Brain microvascular endothelial cell (primary cell): ENCODE data around the gene HSD17B3.
A peak's percentile ranks its signal among the peaks of the same experiment; 100 is the strongest.
"Not testable (repeated sequence)": the region's sequence is repeated elsewhere in the genome, so short reads cannot be mapped to it uniquely, and the experiment has no call there.

Experiments used
- DNase-seq: peaks from one replicate; pipeline ENCODE4 v3.0.0-alpha.2; 2020
- H3K27ac ChIP-seq: fragments of 250-450 bp; sonication (Bioruptor Pico); 2 replicates; pipeline ENCODE4 v1.5.1; 2020; ENCODE audit warnings: mild to moderate bottlenecking, moderate library complexity
- H3K27me3 ChIP-seq: fragments of 250-450 bp; sonication (Bioruptor Pico); replicated peaks from 2 replicates; pipeline ENCODE4 v1.5.1; 2020; ENCODE audit warnings: mild to moderate bottlenecking
- H3K36me3 ChIP-seq: fragments of 250-450 bp; sonication (Bioruptor Pico); replicated peaks from 2 replicates; pipeline ENCODE4 v1.5.1; 2020; ENCODE audit warnings: mild to moderate bottlenecking
- H3K4me3 ChIP-seq: 2 replicates; pipeline ENCODE4 v1.5.1; 2011; ENCODE audit warnings: low read depth, mild to moderate bottlenecking, control low read depth, low read length, moderate library complexity
- CTCF ChIP-seq: IDR thresholded peaks from 2 replicates; pipeline ENCODE4 v1.5.1; 2011; ENCODE audit warnings: low read depth, mild to moderate bottlenecking, moderate library complexity, low read length, control low read depth, inconsistent platforms; ENCODE audit errors: missing control alignments
- in situ Hi-C: cut with HindIII; loops from 2 replicates; pipeline ENCODE4 v1.10.0; 2017; ENCODE audit warnings: low sequenced_read_pairs, low pct_ligation_motif_present

The HSD17B3 gene

GRCh38 chr9:96320749-96321280 is 18.8 kb upstream of the HSD17B3 start:
- no peaks in the 10 kb centered on the region for H3K27me3 ChIP-seq
- TF ChIP-seq CTCF: no peak
- H3K27ac ChIP-seq: no peak overlapping the region
- no peak for DNase-seq
- in situ Hi-C loops: no loop called here
- H3K36me3 ChIP-seq: no peaks in the 10 kb centered on the region
- no peak overlapping the region for H3K4me3 ChIP-seq

- no peak for DNase-seq
- Histone ChIP-seq H3K27me3 (no peaks in the 10 kb centered on the region), H3K36me3 (no peaks in the 10 kb centered on the region), H3K4me3 (no peak overlapping the region), H3K27ac (no peak overlapping the region)
- in situ Hi-C loops: no loop called here
- no peak for TF ChIP-seq CTCF
Observed at GRCh38 chr9:96318921-96319565, 17.1 kb upstream of the HSD17B3 start.

GRCh38 chr9:96317335-96317980 is 15.5 kb upstream of the HSD17B3 start:
- H3K4me3 ChIP-seq: no peak overlapping the region
- H3K27me3 ChIP-seq: no peaks in the 10 kb centered on the region
- H3K36me3 ChIP-seq: no peaks in the 10 kb centered on the region
- peak; percentile 94 for TF ChIP-seq CTCF
- H3K27ac ChIP-seq: no peak overlapping the region
- in situ Hi-C loops: no loop called here
- DNase-seq: peak; percentile 37

GRCh38 chr9:96309850-96310249 is 7.9 kb upstream of the HSD17B3 start:
- no peak for DNase-seq
- Histone ChIP-seq H3K27me3 (no peaks in the 10 kb centered on the region), H3K4me3 (no peak overlapping the region), H3K27ac (no peak overlapping the region), H3K36me3 (no peaks in the 10 kb centered on the region)
- in situ Hi-C loops: no loop called here
- no peak for TF ChIP-seq CTCF

- in situ Hi-C loops, H3K27me3 ChIP-seq, H3K36me3 ChIP-seq, DNase-seq, H3K27ac ChIP-seq, H3K4me3 ChIP-seq: not testable (repeated sequence)
Observed at GRCh38 chr9:96306958-96307357, 5.0 kb upstream of the HSD17B3 start.

GRCh38 chr9:96305171-96305570 is 3.2 kb upstream of the HSD17B3 start:
- Histone ChIP-seq H3K36me3 (no peaks in the 10 kb centered on the region), H3K4me3 (no peak overlapping the region), H3K27ac (no peak overlapping the region), H3K27me3 (no peaks in the 10 kb centered on the region)
- DNase-seq: no peak
- in situ Hi-C loops: no loop called here
- no peak for TF ChIP-seq CTCF
